ENCODE results near the gene POTEF. TPM values are rescaled to one million over a fixed set of nuclear protein-coding genes. Genes with fewer than 3 reads are reported as not detected.

POTEF gene
- not detected in 2 replicates for total RNA-seq

GRCh38 chr2:130129120-130129829 is at the start of gene POTEF:
TSS of gene POTEF (minus strand) at chr2:130129222. CDS start at chr2:130120515, 8,707 bp downstream.

GRCh38 chr2:130145006-130145414 is 16.0 kb upstream of the POTEF start, which contains the start of gene CCDC74B:
TSS of gene CCDC74B (minus strand) at chr2:130145112. CDS start at chr2:130144996, 116 bp downstream.

Small RNAs within 50 kb of the gene (small RNA-seq; reads per million reads assigned to genes)
- gene AC018865.2 (ENCODE audit: low replicate concordance) (not detected), gene RNU6-1049P (ENCODE audit: low replicate concordance) (not detected)

Other genes with a start within 250 kb of the POTEF start
- gene RAB6C, start 149.6 kb downstream of the POTEF start, total RNA-seq: not detected in 2 replicates
- gene CCDC74B, start 15.9 kb upstream of the POTEF start, total RNA-seq: 2.6 and 5.0 TPM in 2 replicates
- gene SMPD4, start 52.4 kb upstream of the POTEF start, total RNA-seq: 23.6 and 42.7 TPM in 2 replicates
- gene MZT2B, start 53.0 kb upstream of the POTEF start, total RNA-seq: 79.7 and 97.2 TPM in 2 replicates
- not detected in 2 replicates for gene TUBA3E, start 69.2 kb upstream of the POTEF start, total RNA-seq
- 108 and 121 TPM in 2 replicates for gene IMP4, start 213.7 kb upstream of the POTEF start, total RNA-seq
- gene PTPN18, start 226.8 kb upstream of the POTEF start, total RNA-seq: 19.3 and 23.2 TPM in 2 replicates

Measured in placental pericyte (primary cell).